NCI-H69 (cell line): Measurements from ENCODE around the gene TBXAS1.

Source experiments
- DNase-seq: peaks from one replicate; lab custom pipeline; 2025; lab: John Stamatoyannopoulos, UW

Gene TBXAS1

DNA sequence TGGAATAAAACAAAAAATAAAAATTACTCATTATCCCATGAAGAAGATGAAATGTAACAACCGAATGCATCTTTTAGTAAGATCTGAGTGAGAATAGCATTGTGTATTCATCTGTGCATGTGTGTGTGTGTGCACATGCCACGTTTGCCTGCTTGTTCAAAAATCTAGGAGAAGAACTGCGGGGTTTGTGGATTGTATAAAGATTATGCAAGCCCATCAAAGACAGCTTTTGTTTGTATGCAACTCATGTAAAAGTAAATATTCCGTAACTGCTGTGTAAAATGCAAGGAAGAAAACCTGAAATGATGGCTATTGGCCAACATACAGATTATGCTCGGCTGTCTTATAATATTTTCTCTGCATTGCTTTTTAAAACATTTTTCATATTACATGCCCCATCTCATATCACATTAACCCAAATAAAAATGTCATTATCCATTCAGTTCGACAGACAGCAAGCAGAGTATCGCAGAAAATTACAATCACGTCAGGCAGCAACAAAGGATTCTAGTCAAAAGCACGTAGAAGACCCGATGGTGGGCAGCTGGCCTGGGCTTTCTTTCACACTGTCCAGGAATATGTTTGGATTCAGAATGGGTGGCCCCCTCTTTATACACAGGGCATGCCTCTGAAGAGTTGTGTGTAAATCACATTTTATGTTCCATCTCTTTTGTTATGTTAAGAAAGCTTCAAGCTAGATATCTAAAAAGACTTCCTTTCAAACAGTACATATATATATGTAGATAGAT lies 119.7 kb downstream of the TBXAS1 start:
- DNase-seq: no peak

- no peak for DNase-seq
These were observed 120.6 kb downstream of the TBXAS1 start for GRCh38 chr7:139949629-139950028.

DNA sequence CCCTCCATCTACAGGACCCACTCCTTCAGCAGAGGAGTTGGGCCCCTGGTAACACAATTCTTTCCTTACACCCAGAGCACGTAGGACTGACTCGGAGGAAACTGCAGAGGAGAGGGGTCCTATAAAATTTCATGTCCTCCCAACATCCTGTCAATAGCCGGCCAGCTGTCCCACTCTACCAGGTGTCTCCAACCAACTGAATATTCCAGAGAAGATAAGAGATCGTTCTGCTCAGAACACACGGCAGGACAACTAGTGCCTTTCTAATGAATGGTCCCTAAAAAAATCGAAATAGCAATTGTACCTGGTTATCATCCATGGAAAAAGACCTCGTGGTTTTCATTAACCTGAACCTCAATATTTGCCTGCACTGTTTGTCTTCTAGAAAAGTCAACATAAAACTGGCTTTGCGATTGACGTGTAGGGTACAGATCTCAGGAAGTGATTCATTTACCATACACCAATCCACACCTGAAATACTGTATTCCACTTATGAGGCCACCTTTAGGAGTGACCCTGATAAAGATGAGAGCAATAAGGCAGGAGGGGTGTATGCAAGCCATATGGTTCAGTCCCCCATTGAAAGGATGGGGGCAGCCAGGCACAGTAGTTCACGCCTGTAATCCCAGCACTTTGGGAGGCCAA lies 121.9 kb downstream of the TBXAS1 start:
- DNase-seq: no peak

DNA sequence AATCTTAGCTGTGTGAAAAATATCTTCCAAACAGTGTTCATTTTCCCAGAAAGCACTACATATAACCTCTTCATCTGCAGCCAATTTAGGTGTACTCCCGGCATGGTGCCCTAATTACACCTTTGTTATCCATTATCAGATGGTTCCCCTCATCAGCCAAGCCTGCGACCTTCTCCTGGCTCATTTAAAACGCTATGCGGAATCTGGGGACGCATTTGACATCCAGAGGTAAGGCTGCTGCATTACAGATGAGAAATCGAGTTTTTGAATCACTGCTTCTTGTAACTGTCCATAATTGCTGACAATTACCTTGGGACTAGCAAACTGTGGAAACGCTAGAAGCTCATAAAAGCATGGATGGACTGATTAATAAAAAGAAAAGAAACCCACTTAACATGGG lies 124.2 kb downstream of the TBXAS1 start:
- DNase-seq: peak; percentile 84

GRCh38 chr7:139955109-139955820 lies 126.2 kb downstream of the TBXAS1 start:
- DNase-seq: no peak

- DNase-seq: no peak
These were observed 129.7 kb downstream of the TBXAS1 start for GRCh38 chr7:139958599-139959284.

- no peak for DNase-seq
These were observed 130.2 kb downstream of the TBXAS1 start for GRCh38 chr7:139959285-139959628.

- no peak for DNase-seq
These were observed 130.7 kb downstream of the TBXAS1 start for GRCh38 chr7:139959718-139960117.

GRCh38 chr7:139960157-139960556 lies 131.1 kb downstream of the TBXAS1 start:
- DNase-seq: no peak

GRCh38 chr7:139965942-139966628 lies 137.0 kb downstream of the TBXAS1 start:
- DNase-seq: no peak

GRCh38 chr7:139966949-139967348 lies 137.9 kb downstream of the TBXAS1 start:
- DNase-seq: no peak

DNA sequence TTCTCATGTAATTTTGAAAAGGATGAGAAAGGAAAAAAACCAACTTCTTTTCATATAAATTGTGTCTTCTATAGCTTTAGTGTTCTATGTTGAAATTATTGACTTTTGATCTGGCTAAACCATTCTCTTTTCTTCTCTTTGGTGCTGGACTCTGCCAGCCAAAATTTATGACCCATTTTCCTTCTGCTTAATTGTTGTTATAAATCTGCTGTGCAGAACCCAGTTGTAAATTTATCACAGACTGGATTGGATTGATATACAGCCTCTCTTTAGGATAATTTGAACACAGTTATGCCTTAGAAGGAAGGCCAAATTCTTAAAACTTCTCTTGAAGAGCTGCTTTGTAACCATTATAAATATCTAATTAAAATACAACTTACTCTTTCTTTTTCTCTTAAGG lies 139.9 kb downstream of the TBXAS1 start:
- DNase-seq: no peak

DNA sequence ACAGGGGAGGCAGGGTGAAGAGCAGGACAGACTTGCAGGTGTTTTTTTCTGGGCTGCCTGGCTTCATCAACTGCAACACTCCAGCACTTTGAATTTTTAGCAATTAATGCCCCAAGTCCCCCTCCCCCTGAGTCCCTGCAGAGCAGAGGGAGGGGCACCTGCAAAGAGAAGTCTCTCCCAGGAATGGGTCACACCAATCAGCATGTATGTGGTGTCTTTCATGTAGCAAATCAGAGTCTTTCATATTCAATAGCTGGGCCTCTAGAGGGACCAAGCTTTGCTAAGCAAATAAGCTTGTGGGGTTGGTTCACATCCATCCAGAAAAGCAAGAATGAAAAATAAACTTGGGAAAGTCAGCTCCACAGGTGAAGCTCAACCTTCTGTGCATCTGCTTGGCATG lies 143.0 kb downstream of the TBXAS1 start:
- DNase-seq: peak; percentile 58

DNA sequence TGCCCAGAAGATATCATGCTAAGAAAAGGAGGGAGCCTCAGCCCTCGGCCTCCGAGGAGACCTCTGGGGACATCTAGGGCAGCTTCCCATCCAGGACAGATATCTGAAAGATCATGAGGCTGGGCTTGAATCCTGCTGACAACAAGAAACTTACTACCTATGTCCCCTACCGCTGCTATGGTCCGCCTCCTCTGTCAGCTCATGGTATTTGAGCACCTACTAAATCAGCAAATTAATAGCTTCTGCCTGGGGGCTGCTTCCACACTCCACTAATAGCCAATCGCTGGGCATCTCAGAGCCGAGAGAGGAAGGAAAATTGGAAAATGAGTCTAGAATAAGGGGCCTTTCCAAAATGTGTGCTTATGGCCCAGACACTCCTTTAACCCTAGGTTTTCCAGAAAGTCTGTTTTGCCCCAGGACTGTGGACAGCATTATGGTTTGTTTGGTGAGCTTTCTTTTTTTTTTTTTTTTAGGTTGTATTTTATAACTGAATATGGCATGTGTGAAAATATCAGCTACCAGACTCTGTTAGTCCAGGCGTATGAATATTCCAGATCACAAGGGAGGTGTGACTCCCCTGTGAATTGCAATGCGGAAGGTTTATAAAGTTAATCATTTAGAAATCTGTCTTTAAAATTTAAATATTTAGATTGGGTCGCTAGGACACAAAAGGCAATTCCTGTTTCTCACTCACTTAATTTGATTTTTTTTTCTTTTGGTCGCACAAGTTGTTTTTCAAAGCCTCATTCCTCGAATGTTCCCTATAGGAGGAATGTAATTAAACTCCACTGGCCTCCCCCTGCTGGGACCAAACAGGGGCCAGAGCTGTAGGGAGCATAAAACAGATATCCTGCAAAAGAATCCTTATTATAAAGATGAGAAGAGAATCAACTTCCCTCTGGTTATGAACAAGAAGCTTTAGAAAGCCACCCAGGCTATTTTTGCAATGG lies 144.3 kb downstream of the TBXAS1 start:
- peak; percentile 12 for DNase-seq

- no peak for DNase-seq
These were observed 145.2 kb downstream of the TBXAS1 start for GRCh38 chr7:139974179-139974811.

- DNase-seq: no peak
These were observed 147.2 kb downstream of the TBXAS1 start for GRCh38 chr7:139976055-139976837.

GRCh38 chr7:139976838-139977656 lies 148.0 kb downstream of the TBXAS1 start:
- no peak for DNase-seq

- no peak for DNase-seq
These were observed 152.4 kb downstream of the TBXAS1 start for GRCh38 chr7:139981511-139981895.
